ENCODE measurements around the gene PPAN.

PPAN gene

GRCh38 chr19:10113592-10113963, 7.4 kb downstream of the PPAN start:
- DNase-seq (ENCODE audit: low read depth in 2 of 2), result no peak

- no peak for DNase-seq (ENCODE audit: low read depth in 2 of 2)
Observed at GRCh38 chr19:10113964-10114650, 7.9 kb downstream of the PPAN start.

GRCh38 chr19:10114651-10115391, 8.7 kb downstream of the PPAN start:
- no peak for DNase-seq (ENCODE audit: low read depth in 2 of 2)

GRCh38 chr19:10115392-10116084, 9.4 kb downstream of the PPAN start:
- no peak for DNase-seq (ENCODE audit: low read depth in 2 of 2)

DNA sequence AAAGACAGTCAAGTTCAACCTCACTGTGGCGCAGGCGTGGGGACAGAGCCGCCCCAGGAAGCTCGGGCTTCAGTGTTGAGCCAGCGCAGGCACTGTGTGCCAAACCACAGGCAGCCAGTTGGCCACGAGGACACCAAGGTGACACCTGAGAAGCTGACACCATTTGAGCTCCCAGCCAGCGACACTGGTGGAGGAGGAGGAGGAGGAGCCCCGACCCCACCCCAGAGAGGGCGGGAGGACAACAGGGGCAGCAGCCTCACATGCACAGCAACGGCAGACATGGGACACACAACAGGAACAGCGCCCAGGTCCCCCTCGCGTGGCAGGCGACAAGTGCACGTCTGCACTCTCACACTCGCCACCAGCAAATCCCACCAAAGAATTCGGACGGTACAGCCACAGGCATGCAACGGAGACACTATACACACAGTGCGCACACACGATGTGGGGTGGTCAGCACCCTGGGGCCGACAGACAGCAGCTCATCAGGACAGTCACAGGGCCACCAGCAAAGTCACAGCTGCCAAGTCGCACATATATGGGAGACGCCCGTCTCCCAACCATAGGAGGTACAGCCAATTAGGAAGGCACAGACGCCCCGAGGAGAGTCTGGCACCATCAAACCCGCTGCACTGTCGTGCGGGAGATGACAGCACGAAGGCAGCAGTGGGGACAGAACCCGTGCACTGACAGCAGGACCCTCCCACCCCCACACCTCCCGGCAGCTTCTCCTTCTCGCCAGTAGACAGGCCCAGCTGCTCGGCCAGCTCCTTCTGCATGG, 10.1 kb downstream of the PPAN start:
- no peak for DNase-seq (ENCODE audit: low read depth in 2 of 2)

DNA sequence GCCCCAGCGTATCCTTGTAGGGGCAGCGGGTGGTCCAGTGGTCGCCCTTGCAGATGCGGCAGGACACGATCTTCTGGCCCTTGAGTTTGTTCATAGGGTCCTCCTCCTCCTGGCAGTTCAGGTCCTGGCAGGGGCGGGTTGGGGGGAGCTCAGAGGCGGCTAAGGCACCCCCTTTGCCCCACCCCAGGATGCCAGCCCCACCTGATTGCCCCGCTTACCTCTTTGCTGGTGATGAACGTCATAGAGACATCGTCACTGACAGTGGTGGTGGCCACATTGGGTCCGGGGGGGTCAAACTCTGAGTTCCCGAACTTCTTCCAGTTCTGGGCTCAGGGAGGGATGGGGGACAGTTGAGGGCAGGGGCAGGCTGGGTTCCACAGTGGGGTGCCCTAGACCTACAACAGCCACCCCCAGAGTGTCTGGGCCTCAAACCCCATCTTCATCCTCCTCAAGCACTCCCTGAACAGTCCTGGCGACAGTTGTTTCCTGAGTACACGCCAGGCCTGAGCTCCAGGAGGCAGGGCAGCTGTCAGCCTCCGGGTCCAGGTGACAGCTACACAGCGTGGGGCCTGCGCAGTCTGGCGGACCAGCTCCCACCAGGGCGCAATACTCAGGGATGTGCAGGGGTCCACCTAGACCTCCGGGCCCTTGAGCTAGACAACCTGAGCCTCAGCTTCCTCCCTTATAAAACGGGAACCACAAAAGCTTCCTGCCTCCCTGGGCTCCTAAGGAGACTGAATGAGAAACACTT, 10.9 kb downstream of the PPAN start:
- no peak for DNase-seq (ENCODE audit: low read depth in 2 of 2)

- DNase-seq (ENCODE audit: low read depth in 2 of 2), result no peak
Observed at GRCh38 chr19:10118960-10119359, 12.8 kb downstream of the PPAN start.

DNA sequence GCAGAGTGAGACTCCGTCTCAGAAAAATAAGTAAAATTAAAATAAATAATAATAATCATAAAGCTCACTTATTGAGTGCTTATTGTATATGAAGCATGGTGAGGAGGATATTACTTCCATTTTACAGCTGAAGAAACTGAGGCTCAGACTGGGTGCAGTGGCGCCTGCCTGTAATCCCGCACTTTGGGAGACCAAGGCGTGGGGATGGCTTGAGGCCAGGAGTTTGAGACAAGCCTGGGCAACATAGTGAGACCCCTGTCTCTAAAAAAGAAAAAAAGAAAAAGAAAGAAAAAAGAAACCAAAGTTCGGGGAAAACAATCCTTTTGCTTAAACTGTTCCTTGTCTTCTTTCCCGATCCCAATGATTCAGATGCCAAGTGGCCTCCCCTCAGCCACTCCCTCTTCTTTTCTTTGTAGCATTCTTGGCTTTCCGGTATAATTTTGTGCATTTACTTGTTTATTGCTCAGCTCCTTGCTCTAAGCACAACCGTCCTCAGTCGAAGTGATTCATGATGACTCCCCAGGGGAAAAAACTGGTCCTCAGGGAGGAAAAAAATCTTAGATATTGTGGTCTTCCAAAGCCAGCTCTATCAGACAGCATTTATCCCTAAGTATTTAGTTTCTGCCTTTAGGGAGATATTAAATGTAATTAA, 14.5 kb downstream of the PPAN start:
- no peak for DNase-seq (ENCODE audit: low read depth in 2 of 2)

GRCh38 chr19:10122045-10122444, 15.9 kb downstream of the PPAN start:
- no peak for DNase-seq (ENCODE audit: low read depth in 2 of 2)

DNA sequence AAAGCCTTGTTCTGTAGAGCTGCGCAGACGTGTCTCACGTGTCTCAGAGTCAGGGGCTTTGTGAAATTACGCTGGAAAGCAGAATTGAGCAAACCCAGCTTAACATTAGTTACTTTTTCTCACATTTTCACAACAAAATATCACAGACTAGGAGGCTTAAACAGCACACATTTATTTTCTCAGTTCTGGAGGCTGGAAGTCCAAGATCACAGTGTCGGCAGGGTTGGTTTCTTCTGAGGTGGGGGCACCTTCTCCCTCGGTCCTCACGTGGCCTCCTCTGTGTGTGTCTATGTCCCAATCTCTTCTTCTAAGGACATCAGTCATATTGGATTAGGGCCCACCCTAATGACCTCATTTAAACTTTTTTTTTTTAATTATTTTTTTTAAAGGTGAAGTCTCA, 18.3 kb downstream of the PPAN start:
- no peak for DNase-seq (ENCODE audit: low read depth in 2 of 2)

DNA sequence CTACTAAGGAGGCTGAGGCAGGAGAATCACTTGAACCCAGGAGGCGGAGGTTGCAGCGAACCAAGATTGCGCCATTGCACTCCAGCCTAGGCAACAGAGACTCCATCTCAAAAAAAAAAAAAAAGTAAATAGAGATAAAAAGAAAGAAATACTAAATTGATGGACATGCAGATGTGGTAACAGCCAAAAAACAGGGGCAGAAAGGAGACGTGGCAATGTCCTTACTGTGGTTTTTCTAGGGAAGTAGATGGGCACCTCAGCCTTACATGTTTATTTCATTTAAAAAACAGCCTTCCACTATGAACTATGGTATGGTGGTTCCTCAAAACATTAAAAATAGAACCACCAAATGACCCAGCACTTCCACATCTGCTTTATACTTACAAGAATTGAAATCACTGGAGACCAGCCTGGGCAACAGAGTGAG, 20.1 kb downstream of the PPAN start:
- DNase-seq (ENCODE audit: low read depth in 2 of 2), result no peak

GRCh38 chr19:10132905-10133304, 26.7 kb downstream of the PPAN start:
- DNase-seq (ENCODE audit: low read depth in 2 of 2), result no peak

GRCh38 chr19:10133596-10133995, 27.4 kb downstream of the PPAN start:
- no peak for DNase-seq (ENCODE audit: low read depth in 2 of 2)

DNA sequence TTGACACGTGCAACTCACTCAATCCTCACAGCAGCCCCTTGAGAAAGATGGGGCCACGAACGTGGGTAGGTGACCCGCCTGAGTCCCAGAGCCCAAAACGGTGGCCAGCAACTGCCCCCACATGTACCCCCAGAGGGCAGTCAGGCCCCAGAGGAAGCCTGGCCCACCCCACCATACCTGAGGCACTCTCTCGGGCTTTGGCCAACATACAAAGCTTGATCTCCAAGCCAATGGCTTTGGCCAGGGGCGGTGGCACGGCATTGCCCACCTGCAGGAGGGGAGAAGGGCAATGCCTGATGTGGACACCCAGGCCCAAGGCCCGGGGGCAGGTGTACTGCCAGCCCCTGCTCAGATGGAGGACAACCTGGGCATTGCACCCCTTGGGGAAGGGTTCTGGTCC, 27.9 kb downstream of the PPAN start:
- DNase-seq (ENCODE audit: low read depth in 2 of 2), result no peak

- DNase-seq (ENCODE audit: low read depth in 2 of 2), result no peak
Observed at GRCh38 chr19:10135551-10136334, 29.6 kb downstream of the PPAN start.

DNA sequence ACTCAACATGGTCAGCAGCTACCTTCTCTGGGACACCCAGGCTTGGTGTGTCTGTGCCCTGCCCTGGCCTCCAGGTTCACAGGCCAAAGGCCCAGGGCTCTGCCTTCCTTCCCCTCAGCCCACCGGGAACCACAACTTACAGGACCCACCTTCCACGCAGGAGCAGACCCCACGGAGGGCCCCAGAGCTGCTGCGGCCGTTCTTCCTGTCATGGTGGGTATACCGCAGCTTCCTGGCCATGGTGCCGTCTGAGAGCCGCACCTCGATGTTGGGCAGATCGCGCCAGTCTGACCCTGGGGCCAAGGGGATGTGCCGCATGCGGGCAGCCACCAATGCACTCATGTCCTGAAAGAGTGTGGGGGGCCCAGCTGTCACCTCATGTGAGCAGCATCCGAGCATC, 30.8 kb downstream of the PPAN start:
- no peak for DNase-seq (ENCODE audit: low read depth in 2 of 2)

GRCh38 chr19:10137751-10138682, 31.9 kb downstream of the PPAN start:
- no peak for DNase-seq (ENCODE audit: low read depth in 2 of 2)

DNA sequence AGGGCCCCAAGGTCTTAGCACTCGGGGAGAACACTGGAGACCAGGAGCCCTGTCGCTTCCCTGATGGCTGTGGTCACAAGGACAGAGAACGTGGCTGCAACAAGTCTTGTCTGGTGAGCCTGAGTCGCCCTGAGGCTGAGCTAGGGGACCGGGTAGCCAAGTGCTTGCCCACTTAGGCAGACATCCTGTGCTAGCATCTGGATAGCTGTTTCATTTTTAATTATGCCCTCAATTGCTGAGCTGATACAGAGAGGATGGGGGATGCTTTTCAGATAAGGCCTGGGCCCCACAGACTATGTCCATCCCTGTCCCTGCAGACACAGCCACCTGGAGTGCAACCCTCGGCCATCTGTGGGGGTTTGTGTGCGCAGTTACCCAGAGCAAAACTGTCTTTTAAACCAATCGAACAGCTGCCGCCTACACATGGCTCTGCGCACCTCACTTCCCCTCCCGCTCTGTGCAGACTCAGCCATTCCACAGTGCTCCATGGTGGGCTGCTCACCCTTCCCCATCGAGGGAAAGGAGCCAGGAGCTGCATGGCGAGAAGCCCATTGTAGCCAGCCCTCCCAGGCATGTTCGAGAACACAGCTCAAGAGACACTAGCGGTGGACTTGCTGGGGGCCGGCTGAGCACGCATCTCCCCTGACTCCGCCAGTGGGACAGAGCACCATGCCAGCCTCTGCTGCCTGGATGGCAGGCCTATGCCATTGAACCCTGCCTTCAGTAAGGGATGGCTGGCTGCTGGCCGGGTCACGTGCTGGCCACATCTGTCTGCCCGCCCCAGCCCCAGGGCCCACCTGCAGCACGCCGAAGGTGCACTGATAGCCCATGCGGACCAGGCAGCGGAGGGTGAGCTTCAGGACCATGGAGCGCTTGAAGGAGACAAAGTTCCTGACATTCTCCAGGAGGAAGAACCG, 33.0 kb downstream of the PPAN start:
- no peak for DNase-seq (ENCODE audit: low read depth in 2 of 2)

All from stimulated activated CD4-positive, alpha-beta T cell treated with anti-CD3 and anti-CD28 coated beads, Interleukin-4, amount 100 ng/mL, for 48 hours (primary cell).